IPS-18a (cell line): Measurements from ENCODE around the gene NOXO1.
A peak's percentile ranks its signal among the peaks of the same experiment; 100 is the strongest.

Experiments used
- H3K27ac ChIP-seq: one replicate; pipeline ENCODE4 v1.5.1; 2013; ENCODE audit warnings: low read length
- H3K27me3 ChIP-seq: one replicate; pipeline ENCODE4 v1.6.1; 2013; ENCODE audit warnings: mild to moderate bottlenecking, low read length; ENCODE audit not compliant: control insufficient read depth, insufficient read depth
- H3K36me3 ChIP-seq: one replicate; pipeline ENCODE4 v1.6.1; 2013; ENCODE audit warnings: low read depth, low read length; ENCODE audit not compliant: control insufficient read depth
- H3K4me1 ChIP-seq: one replicate; pipeline ENCODE4 v1.6.1; 2013; ENCODE audit warnings: low read depth, low read length; ENCODE audit not compliant: control insufficient read depth
- H3K4me3 ChIP-seq: one replicate; pipeline ENCODE4 v1.5.1; 2013; ENCODE audit warnings: low read length
- H3K9ac ChIP-seq: one replicate; pipeline ENCODE4 v1.6.1; 2013; ENCODE audit warnings: mild to moderate bottlenecking, low read length, moderate library complexity
- H3K9me3 ChIP-seq: one replicate; pipeline ENCODE4 v1.6.1; 2013; ENCODE audit warnings: low read depth, low read length; ENCODE audit not compliant: control insufficient read depth

Gene NOXO1

DNA sequence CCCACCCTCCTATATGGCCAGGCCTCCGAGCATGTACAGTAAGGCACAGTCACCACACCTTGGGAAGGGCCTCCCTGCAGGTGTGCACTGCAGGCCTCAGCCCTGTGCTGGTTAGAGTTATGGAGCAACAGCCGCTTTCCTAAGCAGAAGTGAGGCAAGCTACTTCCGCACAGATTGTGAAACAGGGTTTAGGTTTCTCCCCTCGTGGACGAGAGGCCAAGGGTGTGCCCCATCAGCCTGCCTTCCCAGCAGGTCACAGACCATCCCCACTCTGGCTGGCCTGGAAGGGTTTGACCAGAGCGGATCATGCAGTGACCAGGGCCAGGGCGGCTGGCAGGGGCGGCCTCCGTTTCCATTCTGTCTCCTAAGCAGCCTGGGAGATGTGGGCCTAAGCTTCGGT is 43.0 kb downstream of the NOXO1 start:
- H3K27ac ChIP-seq: no peak overlapping the region
- H3K27me3 ChIP-seq: no peaks in the 10 kb centered on the region
- no peaks in the 10 kb centered on the region for H3K4me1 ChIP-seq
- no peaks in the 10 kb centered on the region for H3K9me3 ChIP-seq
- no peak overlapping the region for H3K9ac ChIP-seq
- H3K36me3 ChIP-seq: peaks cover 12% of the 10 kb centered on the region
- no peak overlapping the region for H3K4me3 ChIP-seq

DNA sequence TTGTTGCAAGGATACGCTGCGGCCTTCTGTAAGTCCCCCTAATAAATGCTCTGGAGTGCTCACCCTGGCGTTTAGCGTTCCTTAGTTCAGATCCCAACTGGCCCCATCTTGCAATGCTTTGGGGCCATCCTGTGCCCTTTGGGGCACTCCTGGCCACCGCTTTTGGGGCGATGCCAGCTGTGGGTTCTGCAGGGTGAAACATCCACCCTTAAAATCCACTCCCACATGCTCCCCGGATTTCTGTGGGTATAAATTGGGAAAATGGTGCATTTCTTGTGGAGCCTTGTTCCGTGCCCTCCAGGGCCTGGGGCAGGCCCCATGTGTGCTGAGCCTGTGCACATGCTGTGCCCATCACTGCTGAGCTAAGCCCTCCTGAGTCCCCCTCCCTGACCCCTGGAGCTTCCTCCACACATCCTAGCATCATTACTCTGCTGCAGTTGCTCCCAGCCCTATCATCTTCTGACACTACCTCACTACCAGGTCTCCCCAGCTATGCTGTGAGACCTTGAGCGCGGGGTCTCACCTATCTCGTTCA is 44.3 kb downstream of the NOXO1 start:
- no peak overlapping the region for H3K9ac ChIP-seq

DNA sequence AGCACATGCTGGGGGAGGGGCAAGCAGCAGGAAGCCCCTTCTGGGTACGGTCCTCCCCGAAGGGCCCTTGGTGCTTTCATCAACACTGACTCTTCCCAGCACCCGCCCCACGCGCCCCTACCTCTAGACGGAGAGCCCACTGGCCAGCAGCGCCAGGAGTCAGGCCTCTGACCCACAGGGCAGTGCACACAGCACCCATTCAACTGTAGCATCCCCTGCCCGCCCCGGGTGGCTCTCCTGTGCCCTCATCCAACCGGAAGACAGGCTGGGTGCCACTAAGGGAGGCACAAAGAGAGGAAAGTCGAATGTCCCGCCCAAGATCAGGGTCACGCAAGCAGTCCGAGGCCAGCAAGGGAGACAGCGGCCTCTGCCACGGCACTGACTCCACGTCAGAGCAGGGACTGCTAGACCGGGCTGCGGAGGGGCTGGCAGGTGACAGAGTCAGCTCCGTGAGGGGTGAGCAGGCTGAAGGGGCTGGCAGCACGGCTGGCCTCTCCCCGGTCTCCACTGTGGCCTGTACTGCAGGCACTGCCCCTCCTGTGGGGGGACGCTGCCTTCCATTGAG is 48.1 kb downstream of the NOXO1 start:
- Histone ChIP-seq H3K9me3 (no peaks in the 10 kb centered on the region), H3K4me3 (no peak overlapping the region), H3K27ac (no peak overlapping the region), H3K4me1 (no peaks in the 10 kb centered on the region), H3K9ac (no peak overlapping the region), H3K36me3 (no peaks in the 10 kb centered on the region), H3K27me3 (peaks cover 13% of the 10 kb centered on the region)

More for the DNA sequence above, 44.3 kb downstream of the NOXO1 start:
- no peaks in the 10 kb centered on the region for H3K27me3 ChIP-seq
- H3K4me1 ChIP-seq: no peaks in the 10 kb centered on the region
- no peak overlapping the region for H3K4me3 ChIP-seq
- H3K9me3 ChIP-seq: no peaks in the 10 kb centered on the region
- peaks cover 12% of the 10 kb centered on the region for H3K36me3 ChIP-seq
- no peak overlapping the region for H3K27ac ChIP-seq

DNA sequence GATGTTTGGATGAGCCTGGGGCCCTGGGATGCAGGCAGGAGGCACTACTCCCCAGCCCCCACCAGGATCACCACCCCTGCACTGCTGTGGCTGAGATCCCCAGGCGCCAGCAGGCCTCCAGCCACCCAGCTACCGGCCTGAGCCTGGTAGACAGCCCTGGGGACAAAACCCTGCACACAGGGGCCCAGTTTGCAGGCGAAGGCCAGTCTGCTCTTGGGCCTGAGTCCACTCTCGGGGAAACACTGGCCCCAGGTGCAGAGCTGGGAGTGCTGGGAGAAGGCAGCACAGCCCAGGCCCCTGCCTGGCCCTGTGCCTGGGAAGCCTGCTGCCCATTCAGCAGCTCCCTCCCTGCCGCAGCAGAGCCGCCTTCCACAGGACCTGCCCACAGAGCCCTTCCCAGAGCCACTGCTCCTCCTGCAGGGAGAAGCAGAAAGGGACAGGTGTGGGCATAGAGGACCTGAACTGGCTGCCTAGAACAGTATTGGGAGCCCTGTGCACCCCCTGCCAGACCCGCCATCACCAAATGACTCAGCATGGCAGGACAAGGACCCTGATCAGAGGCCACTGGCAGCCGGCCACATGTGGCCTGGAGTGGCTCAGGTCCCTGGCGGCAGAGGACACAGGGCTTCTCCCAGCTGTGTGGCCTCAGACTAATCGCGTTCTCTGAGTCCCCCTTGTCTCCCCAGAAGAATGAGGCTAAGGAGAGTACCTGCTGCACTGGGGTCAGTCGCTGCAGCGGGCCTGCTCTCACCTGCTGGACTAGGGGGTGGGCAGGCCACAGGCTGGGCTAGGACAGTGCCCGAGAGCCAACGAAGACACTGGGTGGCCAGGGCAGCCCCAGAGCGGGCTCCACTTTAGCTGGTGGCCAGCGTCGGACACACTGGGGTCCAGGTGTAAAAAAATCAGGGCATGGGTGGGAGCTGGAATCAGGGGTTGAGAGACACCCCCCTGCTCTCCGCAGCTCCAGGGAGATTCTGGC is 48.9 kb downstream of the NOXO1 start:
- Histone ChIP-seq H3K4me3 (no peak overlapping the region), H3K27me3 (peaks cover 13% of the 10 kb centered on the region), H3K9me3 (no peaks in the 10 kb centered on the region), H3K27ac (no peak overlapping the region), H3K36me3 (no peaks in the 10 kb centered on the region), H3K9ac (no peak overlapping the region), H3K4me1 (no peaks in the 10 kb centered on the region)

DNA sequence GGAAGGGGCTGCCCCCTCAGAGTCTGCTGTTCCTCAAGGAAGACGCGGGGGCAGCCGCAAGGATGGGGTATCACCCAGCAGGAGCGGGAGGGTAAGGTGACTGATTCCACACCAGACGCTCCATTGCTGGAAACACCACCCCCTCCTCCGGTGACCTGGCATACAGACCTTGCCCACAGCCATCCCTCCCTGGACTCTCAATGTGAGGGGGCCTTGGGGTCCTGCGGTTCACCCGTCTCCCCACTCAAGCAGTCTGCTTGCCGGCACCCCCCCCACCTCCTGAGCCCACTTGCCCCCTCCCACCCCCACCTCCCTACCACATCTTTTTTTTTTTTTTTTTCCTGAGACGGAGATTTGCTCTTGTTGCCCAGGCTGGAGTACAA is 50.9 kb downstream of the NOXO1 start:
- no peak overlapping the region for H3K4me3 ChIP-seq
- H3K27me3 ChIP-seq: peaks cover 13% of the 10 kb centered on the region
- no peak overlapping the region for H3K9ac ChIP-seq
- H3K27ac ChIP-seq: no peak overlapping the region
- H3K9me3 ChIP-seq: no peaks in the 10 kb centered on the region
- H3K36me3 ChIP-seq: no peaks in the 10 kb centered on the region
- no peaks in the 10 kb centered on the region for H3K4me1 ChIP-seq

DNA sequence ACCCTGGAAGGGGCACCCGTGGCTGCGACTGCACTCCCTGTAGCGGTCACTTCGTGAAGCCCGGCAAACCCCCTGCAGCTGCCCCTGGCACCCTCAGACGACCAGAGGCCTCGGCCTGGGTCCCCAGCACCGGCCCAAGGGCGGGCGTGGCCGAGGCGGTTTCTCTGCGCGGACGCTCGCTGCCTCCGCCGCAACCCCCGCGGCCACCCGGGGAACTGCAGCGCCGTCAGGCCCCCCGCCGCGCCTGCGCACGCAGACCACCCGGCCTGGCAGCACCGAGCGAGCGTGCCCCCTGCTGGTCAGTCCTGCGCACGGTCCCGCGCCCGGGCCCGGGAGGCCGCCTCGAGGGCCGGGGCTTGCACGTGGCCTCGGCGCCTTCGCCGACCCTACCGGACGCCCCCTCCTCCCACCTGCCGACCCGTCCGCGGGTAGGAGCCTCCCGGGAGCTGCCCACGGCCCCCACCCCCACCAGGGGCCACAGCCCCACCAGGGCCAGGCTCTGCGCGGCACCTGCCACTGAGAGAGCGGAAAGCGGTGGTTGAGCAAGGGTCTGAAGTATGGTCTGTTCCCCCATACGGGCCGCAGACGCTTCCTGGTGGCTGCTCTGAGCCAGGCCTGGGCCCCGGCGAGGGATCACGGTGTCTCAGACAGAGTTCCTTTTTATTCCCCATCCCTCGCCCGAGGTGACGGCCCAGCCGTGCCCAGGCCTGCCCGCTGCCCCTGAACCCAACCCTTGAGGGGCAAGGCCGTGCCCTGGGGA is 51.5 kb downstream of the NOXO1 start:
- H3K9ac ChIP-seq: no peak overlapping the region
- no peak overlapping the region for H3K27ac ChIP-seq
- H3K4me3 ChIP-seq: peak overlapping the region; percentile 46
- peaks cover 13% of the 10 kb centered on the region for H3K27me3 ChIP-seq
- no peaks in the 10 kb centered on the region for H3K9me3 ChIP-seq
- H3K4me1 ChIP-seq: no peaks in the 10 kb centered on the region
- no peaks in the 10 kb centered on the region for H3K36me3 ChIP-seq

DNA sequence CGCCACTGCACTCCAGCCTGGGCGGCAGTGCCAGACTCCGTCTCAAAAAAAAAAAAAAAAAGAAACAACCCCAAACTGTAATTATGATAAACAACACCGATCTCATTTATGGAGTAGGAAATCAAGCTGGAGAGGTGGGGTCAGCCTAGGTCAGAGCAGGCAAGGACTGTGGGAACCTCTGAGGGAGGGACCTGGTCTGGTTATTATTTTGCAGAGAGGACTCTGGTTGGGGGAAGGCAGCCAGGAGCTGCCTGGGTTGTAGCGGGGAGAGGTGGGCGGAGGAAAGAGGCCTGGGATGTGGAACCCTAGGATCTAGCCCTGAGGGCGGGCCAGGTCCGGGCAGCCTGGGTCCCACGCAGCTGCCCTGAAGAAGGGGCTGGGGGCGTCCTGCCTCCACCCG is 52.2 kb downstream of the NOXO1 start:
- no peak overlapping the region for H3K27ac ChIP-seq

More for the DNA sequence above, 52.2 kb downstream of the NOXO1 start:
- Histone ChIP-seq H3K9me3 (no peaks in the 10 kb centered on the region), H3K4me3 (peak overlapping the region; percentile 46), H3K9ac (no peak overlapping the region), H3K4me1 (no peaks in the 10 kb centered on the region), H3K27me3 (peaks cover 18% of the 10 kb centered on the region), H3K36me3 (no peaks in the 10 kb centered on the region)
